GM18505 (cell line): ENCODE results near the gene FCER1G.
A peak's percentile ranks its signal among the peaks of the same experiment; 100 is the strongest.
"Not testable (repeated sequence)": the region's sequence is repeated elsewhere in the genome, so short reads cannot be mapped to it uniquely, and the experiment has no call there.

Experiments
- ATAC-seq: cut with Tn5 transposase; IDR thresholded peaks from one replicate; pipeline ENCODE4 v1.9.1; 2021; ENCODE audit not compliant: unreplicated experiment
- POLR2A ChIP-seq: IDR thresholded peaks from 4 replicates; pipeline ENCODE4 v1.6.1; 2011; ENCODE audit warnings: borderline replicate concordance; ENCODE audit not compliant: insufficient read depth, insufficient read length; ENCODE audit errors: extremely low read depth

The FCER1G gene

GRCh38 chr1:161222175-161223019 lies 7.3 kb downstream of the FCER1G start:
- ATAC-seq: no peak
- no peak for TF ChIP-seq POLR2A

- no peak for TF ChIP-seq POLR2A
- ATAC-seq: no peak
Observed at GRCh38 chr1:161223805-161224694, 9.0 kb downstream of the FCER1G start.

GRCh38 chr1:161224695-161225087 lies 9.6 kb downstream of the FCER1G start:
- ATAC-seq: not testable (repeated sequence)

- no peak for ATAC-seq
- TF ChIP-seq POLR2A: no peak
Observed at GRCh38 chr1:161225178-161225533, 10.1 kb downstream of the FCER1G start.

- peak; percentile 68 for TF ChIP-seq POLR2A
- ATAC-seq: peak; percentile 83
Observed at GRCh38 chr1:161225534-161226319, 10.6 kb downstream of the FCER1G start, which contains the start of gene TOMM40L. TSS of gene TOMM40L (plus strand) at chr1:161226060. CDS start at chr1:161226490, 430 bp downstream.

- no peak for ATAC-seq
- no peak for TF ChIP-seq POLR2A
Observed at GRCh38 chr1:161226320-161226711, 11.2 kb downstream of the FCER1G start.

GRCh38 chr1:161226759-161227158 lies 11.7 kb downstream of the FCER1G start:
- ATAC-seq: no peak
- TF ChIP-seq POLR2A: no peak

GRCh38 chr1:161227196-161227871 lies 12.2 kb downstream of the FCER1G start:
- TF ChIP-seq POLR2A: no peak

GRCh38 chr1:161228032-161228431 lies 12.9 kb downstream of the FCER1G start:
- TF ChIP-seq POLR2A: no peak
- ATAC-seq: no peak

More at GRCh38 chr1:161227196-161227871, 12.2 kb downstream of the FCER1G start:
- peak; percentile 34 for ATAC-seq

GRCh38 chr1:161229896-161230295 lies 14.8 kb downstream of the FCER1G start:
- ATAC-seq: no peak
- TF ChIP-seq POLR2A: no peak

- TF ChIP-seq POLR2A: no peak
- ATAC-seq: no peak
Observed at GRCh38 chr1:161230762-161231161, 15.7 kb downstream of the FCER1G start.

GRCh38 chr1:161233102-161233501 lies 18.0 kb downstream of the FCER1G start:
- no peak for ATAC-seq
- TF ChIP-seq POLR2A: no peak

GRCh38 chr1:161235957-161236775 lies 21.1 kb downstream of the FCER1G start:
- no peak for TF ChIP-seq POLR2A
- no peak for ATAC-seq
